GM23338 (cell line): ENCODE results near the gene STPG2. TPM values are rescaled to one million over a fixed set of nuclear protein-coding genes. Genes with fewer than 3 reads are reported as not detected.

Source experiments
- ATAC-seq: fragments of 200-7000 bp; cut with Tn5 transposase; 3 replicates; pipeline ENCODE4 v1.9.1; 2020
- DNase-seq: peaks from one replicate; pipeline ENCODE4 v3.0.0-alpha.2; 2015; ENCODE audit warnings: low spot score
- H2AFZ ChIP-seq: fragments of 200-600 bp; sonication (generic); 2 replicates; pipeline ENCODE4 v1.8.0; 2016; ENCODE audit warnings: antibody characterized with exemption, mild to moderate bottlenecking, moderate library complexity
- H3F3A ChIP-seq: fragments of 200-600 bp; sonication (generic); replicated peaks from 2 replicates; pipeline ENCODE4 v1.8.0; 2017; ENCODE audit warnings: antibody characterized with exemption, mixed run types, low read depth
- H3K27ac ChIP-seq: fragments of 200-600 bp; sonication (generic); 2 replicates; pipeline ENCODE4 v1.6.1; 2016; ENCODE audit warnings: low read depth
- H3K27me3 ChIP-seq: fragments of 200-600 bp; sonication (generic); 2 replicates; pipeline ENCODE4 v1.8.0; 2016; ENCODE audit warnings: mild to moderate bottlenecking, mixed run types, moderate library complexity; ENCODE audit not compliant: insufficient read depth
- H3K36me3 ChIP-seq: fragments of 200-600 bp; sonication (generic); 2 replicates; pipeline ENCODE4 v1.8.0; 2016; ENCODE audit warnings: mild to moderate bottlenecking; ENCODE audit not compliant: insufficient read depth
- H3K4me1 ChIP-seq: fragments of 200-600 bp; sonication (generic); 2 replicates; pipeline ENCODE4 v1.8.0; 2016; ENCODE audit warnings: mild to moderate bottlenecking, moderate library complexity; ENCODE audit not compliant: insufficient read depth
- H3K4me2 ChIP-seq: fragments of 200-600 bp; sonication (generic); 2 replicates; pipeline ENCODE4 v1.7.1; 2017; ENCODE audit warnings: mixed run types
- H3K4me3 ChIP-seq: fragments of 200-600 bp; sonication (generic); 2 replicates; pipeline ENCODE4 v1.6.1; 2016; ENCODE audit warnings: mixed run types
- H3K79me2 ChIP-seq: fragments of 200-600 bp; sonication (generic); replicated peaks from 2 replicates; pipeline ENCODE4 v1.8.0; 2017; ENCODE audit warnings: mild to moderate bottlenecking; ENCODE audit not compliant: insufficient read depth
- H3K9me2 ChIP-seq: fragments of 200-600 bp; sonication (generic); 2 replicates; pipeline ENCODE4 v1.8.0; 2017; ENCODE audit not compliant: insufficient read depth
- H4K20me1 ChIP-seq: fragments of 200-600 bp; sonication (generic); replicated peaks from 2 replicates; pipeline ENCODE4 v1.8.0; 2017; ENCODE audit warnings: mild to moderate bottlenecking; ENCODE audit not compliant: insufficient read depth
- H3K27ac Mint-ChIP-seq: 2 replicates; pipeline ENCODE4 v1.8.0; 2020; ENCODE audit warnings: inconsistent platforms, mild to moderate bottlenecking, moderate library complexity, mixed read lengths
- H3K27me3 Mint-ChIP-seq: 3 replicates; pipeline ENCODE4 v1.8.0; 2022; ENCODE audit warnings: low read depth, mild to moderate bottlenecking, moderate library complexity, mixed read lengths, inconsistent platforms; ENCODE audit not compliant: insufficient read depth, poor library complexity
- H3K36me3 Mint-ChIP-seq: 3 replicates; pipeline ENCODE4 v1.8.0; 2021; ENCODE audit warnings: low read depth, mild to moderate bottlenecking, inconsistent platforms, moderate library complexity, mixed read lengths
- H3K4me1 Mint-ChIP-seq: 3 replicates; pipeline ENCODE4 v1.8.0; 2020; ENCODE audit warnings: mild to moderate bottlenecking, inconsistent platforms, mixed read lengths
- H3K4me3 Mint-ChIP-seq: 3 replicates; pipeline ENCODE4 v1.8.0; 2021; ENCODE audit warnings: moderate library complexity, mild to moderate bottlenecking, inconsistent platforms, mixed read lengths
- H3K9me3 Mint-ChIP-seq: 3 replicates; pipeline ENCODE4 v1.8.0; 2020; ENCODE audit warnings: moderate library complexity, mild to moderate bottlenecking, inconsistent platforms, mixed read lengths
- CREB1 ChIP-seq: fragments of 250-450 bp; sonication (Bioruptor Pico); IDR thresholded peaks from 2 replicates; pipeline ENCODE4 v1.5.0; 2020; ENCODE audit warnings: low read depth, mild to moderate bottlenecking, moderate library complexity
- EZH2 ChIP-seq: fragments of 200-600 bp; sonication (generic); IDR thresholded peaks from one replicate; pipeline ENCODE4 v1.8.0; 2017; ENCODE audit warnings: antibody characterized with exemption, mild to moderate bottlenecking, low read depth; ENCODE audit not compliant: unreplicated experiment
- EZH2phosphoT487 ChIP-seq: fragments of 200-600 bp; sonication (generic); IDR thresholded peaks from one replicate; pipeline ENCODE4 v1.8.1; 2018; ENCODE audit warnings: antibody characterized with exemption; ENCODE audit not compliant: unreplicated experiment
- JUNB ChIP-seq: IDR thresholded peaks from one replicate; pipeline ENCODE4 v1.6.1; 2016; ENCODE audit warnings: antibody characterized with exemption; ENCODE audit not compliant: unreplicated experiment
- NANOG ChIP-seq: IDR thresholded peaks from 2 replicates; pipeline ENCODE4 v1.6.1; 2016; ENCODE audit warnings: antibody characterized with exemption, borderline replicate concordance
- POLR2AphosphoS5 ChIP-seq: IDR thresholded peaks from 2 replicates; pipeline ENCODE4 v1.6.1; 2016; ENCODE audit warnings: antibody characterized with exemption, low read depth
- STAT1 ChIP-seq: IDR thresholded peaks from one replicate; pipeline ENCODE4 v1.6.1; 2016; ENCODE audit warnings: antibody characterized with exemption; ENCODE audit not compliant: unreplicated experiment
- ZNF114 ChIP-seq: fragments of 250-450 bp; sonication (Bioruptor Pico); IDR thresholded peaks from 2 replicates; pipeline ENCODE4 v1.5.0; 2020; ENCODE audit warnings: mild to moderate bottlenecking, moderate library complexity
- ZNF331 ChIP-seq: fragments of 250-450 bp; sonication (Bioruptor Pico); IDR thresholded peaks from 2 replicates; pipeline ENCODE4 v1.5.0; 2020; ENCODE audit warnings: low read depth, mild to moderate bottlenecking, moderate library complexity
- polyA plus RNA-seq: library from polyadenylated mRNA; unstranded; fragments of >200 nt; fragmentation: Nextera tagmentation; extraction: Ambion mirVana; gene quantifications from 2 replicates; pipeline ENCODE4 v1.2.1, GENCODE V29; 2016
- total RNA-seq: library from RNA; depleted of rRNA; stranded (reverse); fragments of >200 nt; shearing (Covaris generic); gene quantifications from 2 replicates; pipeline ENCODE4 v1.2.3, GENCODE V29; 2014
- TF ChIP-seq, protein P1 (sequence below), 2 experiments: fragments of 200-600 bp in 1 of 2; sonication (generic) in 1 of 2; conservative IDR thresholded peaks; 2 replicates each; pipeline versions ENCODE4 v1.5.1 to v1.6.1; 2016 to 2017; ENCODE audit warnings: antibody characterized with exemption in 2 of 2, low read depth in 2 of 2, mild to moderate bottlenecking in 2 of 2, moderate library complexity in 1 of 2
- TF ChIP-seq, protein P2 (sequence below): IDR thresholded peaks from 2 replicates; pipeline ENCODE4 v1.6.1; 2016; ENCODE audit warnings: antibody characterized with exemption
- TF ChIP-seq, protein P3 (sequence below): IDR thresholded peaks from one replicate; pipeline ENCODE4 v1.6.1; 2018; ENCODE audit warnings: antibody characterized with exemption; ENCODE audit not compliant: unreplicated experiment

STPG2 gene
- total and polyA plus RNA-seq, 2 experiments from 2014 or later = 0.17 to 0.32 TPM

DNA sequence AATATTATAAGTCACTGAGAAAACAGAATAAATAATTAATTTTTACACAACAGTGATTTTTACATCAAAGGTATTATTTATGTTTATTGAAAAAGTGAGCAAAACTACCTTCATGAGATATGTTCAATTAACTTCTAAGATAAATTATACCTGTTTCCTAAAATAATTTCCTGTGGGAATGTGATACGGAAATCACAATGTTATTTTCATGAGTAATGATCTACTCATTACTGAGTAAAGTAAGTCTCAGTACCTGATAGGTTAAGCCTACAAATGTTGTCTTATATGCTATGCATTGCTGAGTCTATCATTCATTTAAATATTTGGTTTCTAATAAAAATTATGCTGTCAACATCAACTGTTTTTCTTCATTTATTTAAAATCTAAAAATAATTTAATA is 324.0 kb downstream of the STPG2 start:
- TF ChIP-seq JUNB (no peak), EZH2 (no peak)

GRCh38 chr4:97812768-97813167 is 330.5 kb downstream of the STPG2 start:
- Histone ChIP-seq H2AFZ (no peak overlapping the region), H3K27ac (no peak overlapping the region), H3K4me2 (no peak overlapping the region), H4K20me1 (no peaks in the 10 kb centered on the region), H3F3A (no peaks in the 10 kb centered on the region), H3K4me3 (no peak overlapping the region), H3K4me1 (no peaks in the 10 kb centered on the region), H3K36me3 (no peaks in the 10 kb centered on the region), H3K9me2 (no peaks in the 10 kb centered on the region), H3K27me3 (no peaks in the 10 kb centered on the region), H3K79me2 (no peaks in the 10 kb centered on the region)
- TF ChIP-seq POLR2AphosphoS5 (no peak), EZH2phosphoT487 (no peak), STAT1 (no peak), NANOG (no peak), JUNB (no peak), ZNF114 (CRISPR knock-in tag) (no peak)
- TF ChIP-seq, protein P1, sequence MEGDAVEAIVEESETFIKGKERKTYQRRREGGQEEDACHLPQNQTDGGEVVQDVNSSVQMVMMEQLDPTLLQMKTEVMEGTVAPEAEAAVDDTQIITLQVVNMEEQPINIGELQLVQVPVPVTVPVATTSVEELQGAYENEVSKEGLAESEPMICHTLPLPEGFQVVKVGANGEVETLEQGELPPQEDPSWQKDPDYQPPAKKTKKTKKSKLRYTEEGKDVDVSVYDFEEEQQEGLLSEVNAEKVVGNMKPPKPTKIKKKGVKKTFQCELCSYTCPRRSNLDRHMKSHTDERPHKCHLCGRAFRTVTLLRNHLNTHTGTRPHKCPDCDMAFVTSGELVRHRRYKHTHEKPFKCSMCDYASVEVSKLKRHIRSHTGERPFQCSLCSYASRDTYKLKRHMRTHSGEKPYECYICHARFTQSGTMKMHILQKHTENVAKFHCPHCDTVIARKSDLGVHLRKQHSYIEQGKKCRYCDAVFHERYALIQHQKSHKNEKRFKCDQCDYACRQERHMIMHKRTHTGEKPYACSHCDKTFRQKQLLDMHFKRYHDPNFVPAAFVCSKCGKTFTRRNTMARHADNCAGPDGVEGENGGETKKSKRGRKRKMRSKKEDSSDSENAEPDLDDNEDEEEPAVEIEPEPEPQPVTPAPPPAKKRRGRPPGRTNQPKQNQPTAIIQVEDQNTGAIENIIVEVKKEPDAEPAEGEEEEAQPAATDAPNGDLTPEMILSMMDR (conservative IDR thresholded peaks at IDR 0.05; ENCODE audit: low read depth in 2 of 2) = no peak
- no peak for ATAC-seq
- Mint-ChIP-seq H3K9me3 (peaks cover 2% of the 10 kb centered on the region; the same call in 2 of the 3 replicates), H3K27ac (no peak overlapping the region), H3K36me3 (no peaks in the 10 kb centered on the region; the same call in 2 of the 3 replicates), H3K4me3 (no peak overlapping the region), H3K4me1 (peaks cover 4% of the 10 kb centered on the region; the same call in 1 of the 3 replicates), H3K27me3 (no peaks in the 10 kb centered on the region)
- DNase-seq = no peak

More for the DNA sequence above, 324.0 kb downstream of the STPG2 start:
- Histone ChIP-seq H2AFZ (no peak overlapping the region), H4K20me1 (no peaks in the 10 kb centered on the region), H3K4me3 (no peak overlapping the region), H3K79me2 (no peaks in the 10 kb centered on the region), H3K36me3 (no peaks in the 10 kb centered on the region), H3K27ac (no peak overlapping the region), H3F3A (no peaks in the 10 kb centered on the region), H3K4me1 (no peaks in the 10 kb centered on the region), H3K4me2 (no peak overlapping the region), H3K9me2 (no peaks in the 10 kb centered on the region), H3K27me3 (no peaks in the 10 kb centered on the region)
- ATAC-seq (no peak), DNase-seq (no peak)
- Mint-ChIP-seq H3K4me1 (no peaks in the 10 kb centered on the region), H3K4me3 (no peak overlapping the region), H3K36me3 (peaks cover 15% of the 10 kb centered on the region; the same call in 2 of the 3 replicates), H3K9me3 (peaks cover 15% of the 10 kb centered on the region; the same call in 2 of the 3 replicates), H3K27me3 (peaks cover 1% of the 10 kb centered on the region), H3K27ac (no peak overlapping the region)

DNA sequence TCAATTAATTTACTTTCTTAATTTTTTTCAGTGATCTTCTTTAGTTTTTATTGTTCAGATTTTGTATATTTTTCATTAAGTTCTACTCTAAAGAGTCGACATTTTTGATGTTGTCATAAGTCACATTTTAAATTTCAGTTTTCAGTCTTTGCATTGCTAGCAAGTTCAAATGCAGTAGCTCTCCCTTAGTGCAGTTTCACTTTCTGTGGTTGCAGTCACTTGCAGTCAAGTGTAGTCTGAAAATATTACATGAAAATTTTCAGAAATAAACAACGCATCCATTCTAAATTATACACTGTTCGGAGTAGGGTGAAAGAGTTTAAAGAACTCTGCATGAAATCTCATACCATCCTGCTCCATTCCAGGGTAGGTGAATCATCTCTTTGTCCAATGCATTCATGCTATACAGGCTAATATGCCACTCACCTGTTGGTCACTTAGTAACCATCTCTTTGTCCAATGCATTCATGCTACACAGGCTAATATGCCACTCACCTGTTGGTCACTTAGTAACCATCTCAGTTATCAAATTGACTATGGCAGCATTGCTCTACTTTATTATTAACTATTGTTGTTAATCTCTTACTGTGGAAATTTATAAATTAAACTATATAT is 356.9 kb downstream of the STPG2 start:
- H3K36me3 ChIP-seq = no peaks in the 10 kb centered on the region
- Mint-ChIP-seq H3K4me1 (no peaks in the 10 kb centered on the region; the same call in 1 of the 3 replicates), H3K4me3 (no peak overlapping the region), H3K27ac (no peak overlapping the region), H3K27me3 (no peaks in the 10 kb centered on the region), H3K9me3 (no peaks in the 10 kb centered on the region), H3K36me3 (no peaks in the 10 kb centered on the region)
- no peaks in the 10 kb centered on the region for H3F3A ChIP-seq
- ATAC-seq (no peak), DNase-seq (no peak)
- no peak overlapping the region for H2AFZ ChIP-seq
- no peaks in the 10 kb centered on the region for H3K9me2 ChIP-seq
- no peaks in the 10 kb centered on the region for H3K79me2 ChIP-seq
- H3K4me1 ChIP-seq = no peaks in the 10 kb centered on the region
- H3K4me2 ChIP-seq = no peak overlapping the region
- H3K4me3 ChIP-seq = no peak overlapping the region
- no peak overlapping the region for H3K27ac ChIP-seq
- no peaks in the 10 kb centered on the region for H3K27me3 ChIP-seq
- H4K20me1 ChIP-seq = no peaks in the 10 kb centered on the region
- TF ChIP-seq NANOG = no peak
- no peak for TF ChIP-seq CREB1
- no peak for TF ChIP-seq JUNB
- TF ChIP-seq ZNF331 (CRISPR knock-in tag) = no peak
- TF ChIP-seq, protein P2, sequence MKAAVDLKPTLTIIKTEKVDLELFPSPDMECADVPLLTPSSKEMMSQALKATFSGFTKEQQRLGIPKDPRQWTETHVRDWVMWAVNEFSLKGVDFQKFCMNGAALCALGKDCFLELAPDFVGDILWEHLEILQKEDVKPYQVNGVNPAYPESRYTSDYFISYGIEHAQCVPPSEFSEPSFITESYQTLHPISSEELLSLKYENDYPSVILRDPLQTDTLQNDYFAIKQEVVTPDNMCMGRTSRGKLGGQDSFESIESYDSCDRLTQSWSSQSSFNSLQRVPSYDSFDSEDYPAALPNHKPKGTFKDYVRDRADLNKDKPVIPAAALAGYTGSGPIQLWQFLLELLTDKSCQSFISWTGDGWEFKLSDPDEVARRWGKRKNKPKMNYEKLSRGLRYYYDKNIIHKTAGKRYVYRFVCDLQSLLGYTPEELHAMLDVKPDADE = no peak
- TF ChIP-seq, protein P3, sequence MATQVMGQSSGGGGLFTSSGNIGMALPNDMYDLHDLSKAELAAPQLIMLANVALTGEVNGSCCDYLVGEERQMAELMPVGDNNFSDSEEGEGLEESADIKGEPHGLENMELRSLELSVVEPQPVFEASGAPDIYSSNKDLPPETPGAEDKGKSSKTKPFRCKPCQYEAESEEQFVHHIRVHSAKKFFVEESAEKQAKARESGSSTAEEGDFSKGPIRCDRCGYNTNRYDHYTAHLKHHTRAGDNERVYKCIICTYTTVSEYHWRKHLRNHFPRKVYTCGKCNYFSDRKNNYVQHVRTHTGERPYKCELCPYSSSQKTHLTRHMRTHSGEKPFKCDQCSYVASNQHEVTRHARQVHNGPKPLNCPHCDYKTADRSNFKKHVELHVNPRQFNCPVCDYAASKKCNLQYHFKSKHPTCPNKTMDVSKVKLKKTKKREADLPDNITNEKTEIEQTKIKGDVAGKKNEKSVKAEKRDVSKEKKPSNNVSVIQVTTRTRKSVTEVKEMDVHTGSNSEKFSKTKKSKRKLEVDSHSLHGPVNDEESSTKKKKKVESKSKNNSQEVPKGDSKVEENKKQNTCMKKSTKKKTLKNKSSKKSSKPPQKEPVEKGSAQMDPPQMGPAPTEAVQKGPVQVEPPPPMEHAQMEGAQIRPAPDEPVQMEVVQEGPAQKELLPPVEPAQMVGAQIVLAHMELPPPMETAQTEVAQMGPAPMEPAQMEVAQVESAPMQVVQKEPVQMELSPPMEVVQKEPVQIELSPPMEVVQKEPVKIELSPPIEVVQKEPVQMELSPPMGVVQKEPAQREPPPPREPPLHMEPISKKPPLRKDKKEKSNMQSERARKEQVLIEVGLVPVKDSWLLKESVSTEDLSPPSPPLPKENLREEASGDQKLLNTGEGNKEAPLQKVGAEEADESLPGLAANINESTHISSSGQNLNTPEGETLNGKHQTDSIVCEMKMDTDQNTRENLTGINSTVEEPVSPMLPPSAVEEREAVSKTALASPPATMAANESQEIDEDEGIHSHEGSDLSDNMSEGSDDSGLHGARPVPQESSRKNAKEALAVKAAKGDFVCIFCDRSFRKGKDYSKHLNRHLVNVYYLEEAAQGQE = no peak
- TF ChIP-seq EZH2 = no peak
